ENCODE results near the gene EMSY.

Gene EMSY

GRCh38 chr11:76597533-76598425, 153.0 kb downstream of the EMSY start:
- no peak overlapping the region for H3K4me3 ChIP-seq (ENCODE audit: low read depth, low read length)
- TF ChIP-seq CTCF (IDR thresholded peaks at IDR 0.05; ENCODE audit: insufficient read depth, low read depth, low read length, missing control alignments), result no peak
- no peak for DNase-seq (ENCODE audit: low read depth)

- peak; percentile 68 for TF ChIP-seq CTCF (IDR thresholded peaks at IDR 0.05; ENCODE audit: insufficient read depth, low read depth, low read length, missing control alignments)
- peak; percentile 63 for DNase-seq (ENCODE audit: low read depth)
Observed at GRCh38 chr11:76598426-76598839, 153.6 kb downstream of the EMSY start.

GRCh38 chr11:76599041-76600013, 154.5 kb downstream of the EMSY start:
- DNase-seq (ENCODE audit: low read depth), result no peak
- TF ChIP-seq CTCF (IDR thresholded peaks at IDR 0.05; ENCODE audit: insufficient read depth, low read depth, low read length, missing control alignments), result no peak

More at GRCh38 chr11:76598426-76598839, 153.6 kb downstream of the EMSY start:
- H3K4me3 ChIP-seq (ENCODE audit: low read depth, low read length), result no peak overlapping the region

GRCh38 chr11:76600124-76600655, 155.4 kb downstream of the EMSY start:
- TF ChIP-seq CTCF (IDR thresholded peaks at IDR 0.05; ENCODE audit: insufficient read depth, low read depth, low read length, missing control alignments), result no peak
- H3K4me3 ChIP-seq (ENCODE audit: low read depth, low read length), result no peak overlapping the region
- DNase-seq (ENCODE audit: low read depth), result no peak

More at GRCh38 chr11:76599041-76600013, 154.5 kb downstream of the EMSY start:
- H3K4me3 ChIP-seq (ENCODE audit: low read depth, low read length), result no peak overlapping the region

- TF ChIP-seq CTCF (IDR thresholded peaks at IDR 0.05; ENCODE audit: insufficient read depth, low read depth, low read length, missing control alignments), result no peak
- H3K4me3 ChIP-seq (ENCODE audit: low read depth, low read length), result no peak overlapping the region
Observed at GRCh38 chr11:76601272-76601671, 156.5 kb downstream of the EMSY start.

GRCh38 chr11:76601724-76602123, 156.9 kb downstream of the EMSY start:
- no peak overlapping the region for H3K4me3 ChIP-seq (ENCODE audit: low read depth, low read length)
- DNase-seq (ENCODE audit: low read depth), result no peak
- TF ChIP-seq CTCF (IDR thresholded peaks at IDR 0.05; ENCODE audit: insufficient read depth, low read depth, low read length, missing control alignments), result no peak

More at GRCh38 chr11:76601272-76601671, 156.5 kb downstream of the EMSY start:
- no peak for DNase-seq (ENCODE audit: low read depth)

All from GM12865 (cell line).